Prostate gland (tissue), 2 donors: ENCODE results near the gene ZNHIT3.

Source experiments
- POLR2A ChIP-seq: fragments of 450-650 bp; IDR thresholded peaks from one replicate; pipeline ENCODE4 v1.6.1; 2016; ENCODE audit warnings: antibody characterized with exemption, mild to moderate bottlenecking
- POLR2AphosphoS5 ChIP-seq: sonication (generic); formaldehyde crosslinking; IDR thresholded peaks from one replicate; pipeline ENCODE4 v1.6.1; 2017; ENCODE audit warnings: antibody characterized with exemption
- TF ChIP-seq, protein P1 (sequence below), 4 experiments: fragments of 200-600 bp in 2 of 4; fragments of 450-650 bp in 2 of 4; sonication (generic) in 2 of 4; IDR thresholded peaks; 1 replicate in 3 of 4; 2 replicates in 1 of 4; pipeline ENCODE4 v1.5.1; 2016 to 2019; ENCODE audit warnings: antibody characterized with exemption in 4 of 4, mild to moderate bottlenecking in 2 of 4, moderate library complexity in 2 of 4

DNA sequence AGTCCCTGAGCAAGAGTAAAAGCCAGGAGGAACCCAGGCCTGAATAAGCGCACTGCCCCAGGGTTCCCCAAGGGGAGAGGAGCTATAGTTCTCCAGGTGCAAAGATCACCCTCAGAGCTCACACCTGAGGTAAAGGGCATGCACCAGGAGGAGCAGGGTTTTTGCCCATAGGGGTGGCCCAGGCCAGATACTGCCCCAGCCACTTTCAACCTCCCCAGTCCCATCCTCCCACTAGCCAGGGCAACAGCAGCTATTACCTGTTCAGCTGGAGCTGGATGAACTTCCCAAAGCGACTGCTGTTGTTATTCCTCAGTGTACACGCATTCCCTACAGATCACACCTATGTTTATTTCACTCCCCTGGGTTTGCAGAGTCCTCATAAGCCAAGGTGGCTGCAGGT is 28.4 kb downstream of the ZNHIT3 start:
- TF ChIP-seq POLR2AphosphoS5, result no peak
- TF ChIP-seq, protein P1, sequence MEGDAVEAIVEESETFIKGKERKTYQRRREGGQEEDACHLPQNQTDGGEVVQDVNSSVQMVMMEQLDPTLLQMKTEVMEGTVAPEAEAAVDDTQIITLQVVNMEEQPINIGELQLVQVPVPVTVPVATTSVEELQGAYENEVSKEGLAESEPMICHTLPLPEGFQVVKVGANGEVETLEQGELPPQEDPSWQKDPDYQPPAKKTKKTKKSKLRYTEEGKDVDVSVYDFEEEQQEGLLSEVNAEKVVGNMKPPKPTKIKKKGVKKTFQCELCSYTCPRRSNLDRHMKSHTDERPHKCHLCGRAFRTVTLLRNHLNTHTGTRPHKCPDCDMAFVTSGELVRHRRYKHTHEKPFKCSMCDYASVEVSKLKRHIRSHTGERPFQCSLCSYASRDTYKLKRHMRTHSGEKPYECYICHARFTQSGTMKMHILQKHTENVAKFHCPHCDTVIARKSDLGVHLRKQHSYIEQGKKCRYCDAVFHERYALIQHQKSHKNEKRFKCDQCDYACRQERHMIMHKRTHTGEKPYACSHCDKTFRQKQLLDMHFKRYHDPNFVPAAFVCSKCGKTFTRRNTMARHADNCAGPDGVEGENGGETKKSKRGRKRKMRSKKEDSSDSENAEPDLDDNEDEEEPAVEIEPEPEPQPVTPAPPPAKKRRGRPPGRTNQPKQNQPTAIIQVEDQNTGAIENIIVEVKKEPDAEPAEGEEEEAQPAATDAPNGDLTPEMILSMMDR (IDR thresholded peaks at IDR 0.05), result no peak
- TF ChIP-seq POLR2A, result no peak
